ENCODE data around the gene INPP5A. TPM values are rescaled to one million over a fixed set of nuclear protein-coding genes. Genes with fewer than 3 reads are reported as not detected.
"Not testable (repeated sequence)": the region's sequence is repeated elsewhere in the genome, so short reads cannot be mapped to it uniquely, and the experiment has no call there.

The INPP5A gene
- total and polyA plus RNA-seq, 10 of the 15 experiments (the other 5 are each of a cell fraction or from before 2014, with no cell fraction given): 0.52 to 15.0 (median 6.3) TPM

DNA sequence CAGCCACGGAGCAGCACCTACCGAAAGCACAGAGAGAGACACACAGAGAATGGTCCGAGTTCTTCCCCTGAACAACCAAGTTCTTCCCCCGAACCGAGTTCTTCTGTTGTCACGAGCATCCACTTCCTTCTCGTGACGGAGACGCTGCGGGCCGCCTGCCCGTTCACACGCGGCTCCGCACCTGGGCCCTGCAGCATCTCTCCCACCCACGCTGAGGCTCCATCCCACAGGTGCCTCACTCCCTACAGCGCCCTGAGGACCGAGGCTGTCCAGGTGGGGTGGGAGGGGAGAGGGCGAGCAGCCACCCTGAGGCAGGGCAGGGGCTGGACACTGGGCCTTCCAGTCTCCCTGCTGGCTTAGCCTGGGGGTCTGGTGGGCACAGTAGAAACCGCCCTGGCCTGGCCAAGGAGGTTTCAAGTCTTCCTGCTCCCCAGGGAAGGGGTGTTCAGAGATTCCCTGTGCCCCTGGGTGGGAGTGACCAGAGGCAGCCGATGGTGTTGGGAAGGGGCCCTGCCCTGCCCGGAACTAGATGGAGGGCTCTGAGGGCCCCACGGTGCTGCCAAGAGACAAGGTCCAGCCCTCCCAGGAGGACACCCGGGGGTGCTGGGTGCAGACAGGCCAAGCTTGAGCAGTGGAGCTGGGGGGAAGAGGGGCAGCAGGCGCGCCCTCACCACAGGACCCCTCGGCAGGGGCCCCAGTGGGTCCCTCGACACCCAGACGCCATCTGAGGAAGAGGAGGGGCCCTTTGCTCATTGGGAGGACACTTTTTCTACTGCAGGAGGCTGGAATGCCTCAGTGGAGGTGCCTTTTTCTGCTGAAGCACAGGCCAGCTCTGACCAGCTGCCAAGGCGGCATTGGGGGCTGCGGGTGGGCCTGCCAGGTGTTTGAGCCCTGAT lies 253.6 kb downstream of the INPP5A start (continued):
- TF ChIP-seq SMAD1 (IDR thresholded peaks at IDR 0.05; ENCODE audit: low read depth, partially characterized antibody) (no peak), NFYA (IDR thresholded peaks at IDR 0.05; ENCODE audit: borderline replicate concordance, low read depth, low read length) (no peak), ZNF217 (IDR thresholded peaks at IDR 0.05) (no peak), PAX5 (IDR thresholded peaks at IDR 0.05; ENCODE audit: borderline replicate concordance, low read depth, low read length) (no peak), MEF2B (IDR thresholded peaks at IDR 0.05; ENCODE audit: partially characterized antibody, poor library complexity, severe bottlenecking) (no peak), GATAD2B (conservative IDR thresholded peaks at IDR 0.05; ENCODE audit: low read depth) (no peak), MXI1 (IDR thresholded peaks at IDR 0.05; ENCODE audit: low read depth, low read length) (no peak)
- TF ChIP-seq, protein P1, sequence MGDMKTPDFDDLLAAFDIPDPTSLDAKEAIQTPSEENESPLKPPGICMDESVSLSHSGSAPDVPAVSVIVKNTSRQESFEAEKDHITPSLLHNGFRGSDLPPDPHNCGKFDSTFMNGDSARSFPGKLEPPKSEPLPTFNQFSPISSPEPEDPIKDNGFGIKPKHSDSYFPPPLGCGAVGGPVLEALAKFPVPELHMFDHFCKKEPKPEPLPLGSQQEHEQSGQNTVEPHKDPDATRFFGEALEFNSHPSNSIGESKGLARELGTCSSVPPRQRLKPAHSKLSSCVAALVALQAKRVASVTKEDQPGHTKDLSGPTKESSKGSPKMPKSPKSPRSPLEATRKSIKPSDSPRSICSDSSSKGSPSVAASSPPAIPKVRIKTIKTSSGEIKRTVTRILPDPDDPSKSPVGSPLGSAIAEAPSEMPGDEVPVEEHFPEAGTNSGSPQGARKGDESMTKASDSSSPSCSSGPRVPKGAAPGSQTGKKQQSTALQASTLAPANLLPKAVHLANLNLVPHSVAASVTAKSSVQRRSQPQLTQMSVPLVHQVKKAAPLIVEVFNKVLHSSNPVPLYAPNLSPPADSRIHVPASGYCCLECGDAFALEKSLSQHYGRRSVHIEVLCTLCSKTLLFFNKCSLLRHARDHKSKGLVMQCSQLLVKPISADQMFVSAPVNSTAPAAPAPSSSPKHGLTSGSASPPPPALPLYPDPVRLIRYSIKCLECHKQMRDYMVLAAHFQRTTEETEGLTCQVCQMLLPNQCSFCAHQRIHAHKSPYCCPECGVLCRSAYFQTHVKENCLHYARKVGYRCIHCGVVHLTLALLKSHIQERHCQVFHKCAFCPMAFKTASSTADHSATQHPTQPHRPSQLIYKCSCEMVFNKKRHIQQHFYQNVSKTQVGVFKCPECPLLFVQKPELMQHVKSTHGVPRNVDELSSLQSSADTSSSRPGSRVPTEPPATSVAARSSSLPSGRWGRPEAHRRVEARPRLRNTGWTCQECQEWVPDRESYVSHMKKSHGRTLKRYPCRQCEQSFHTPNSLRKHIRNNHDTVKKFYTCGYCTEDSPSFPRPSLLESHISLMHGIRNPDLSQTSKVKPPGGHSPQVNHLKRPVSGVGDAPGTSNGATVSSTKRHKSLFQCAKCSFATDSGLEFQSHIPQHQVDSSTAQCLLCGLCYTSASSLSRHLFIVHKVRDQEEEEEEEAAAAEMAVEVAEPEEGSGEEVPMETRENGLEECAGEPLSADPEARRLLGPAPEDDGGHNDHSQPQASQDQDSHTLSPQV (IDR thresholded peaks at IDR 0.05): no peak

DNA sequence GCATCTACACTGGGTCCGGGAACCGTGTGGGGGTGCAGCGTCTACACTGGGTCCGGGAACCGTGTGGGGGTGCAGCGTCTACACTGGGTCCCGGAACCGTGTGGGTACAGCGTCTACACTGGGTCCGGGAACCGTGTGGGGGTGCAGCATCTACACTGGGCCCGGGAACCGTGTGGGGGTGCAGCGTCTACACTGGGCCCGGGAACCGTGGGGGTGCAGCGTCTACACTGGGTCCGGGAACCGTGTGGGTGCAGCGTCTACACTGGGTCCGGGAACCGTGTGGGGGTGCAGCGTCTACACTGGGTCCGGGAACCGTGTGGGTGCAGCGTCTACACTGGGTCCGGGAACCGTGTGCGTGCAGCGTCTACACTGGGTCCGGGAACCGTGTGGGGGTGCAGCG lies 254.5 kb downstream of the INPP5A start:
- H4K20me1 ChIP-seq (ENCODE audit: control insufficient read depth, insufficient read depth); CTCF ChIA-PET; SMC1A ChIA-PET (ENCODE audit: uncharacterized antibody, unreplicated experiment); BruUV-seq (replicated peaks); FAIRE-seq; H3K36me3 ChIP-seq (ENCODE audit: control insufficient read depth in 2 of 2, insufficient read depth in 2 of 2, low read length in 1 of 2); in situ Hi-C loops (cut with MboI); H3K79me2 ChIP-seq (ENCODE audit: control insufficient read depth, insufficient read depth, low read length); H3K4me2 ChIP-seq (ENCODE audit: control insufficient read depth, insufficient read depth); intact Hi-C loops (cut with micrococcal nuclease; ENCODE audit: unreplicated experiment); H3K9ac ChIP-seq (ENCODE audit: control insufficient read depth, insufficient read depth, low read length); ATAC-seq; H2AFZ ChIP-seq (ENCODE audit: control insufficient read depth, low read depth, low read length); POLR2A ChIA-PET; H3K4me1 ChIP-seq (ENCODE audit: control insufficient read depth, insufficient read depth, low read length); H3K27me3 ChIP-seq (replicated peaks in 1 of 2; ENCODE audit: control insufficient read depth in 2 of 2, insufficient read depth in 2 of 2, low read length in 1 of 2); H3K27ac ChIP-seq (ENCODE audit: control insufficient read depth, insufficient read depth); DNase-seq (ENCODE audit: low read depth, low spot score); H3K4me3 ChIP-seq; H3K9me3 ChIP-seq (replicated peaks; ENCODE audit: control insufficient read depth, insufficient read depth, low read length); RAD21 ChIA-PET (ENCODE audit: unreplicated experiment): not testable (repeated sequence)
- WGBS (ENCODE audit: insufficient coverage, insufficient replicate concordance, low lambda C conversion rate, missing lambda C conversion rate): 88% methylated on average over 22 of the region's 33 CpGs

Measured in GM12878 (cell line).